ENCODE results near the gene TCF7L2.

TCF7L2 gene

DNA sequence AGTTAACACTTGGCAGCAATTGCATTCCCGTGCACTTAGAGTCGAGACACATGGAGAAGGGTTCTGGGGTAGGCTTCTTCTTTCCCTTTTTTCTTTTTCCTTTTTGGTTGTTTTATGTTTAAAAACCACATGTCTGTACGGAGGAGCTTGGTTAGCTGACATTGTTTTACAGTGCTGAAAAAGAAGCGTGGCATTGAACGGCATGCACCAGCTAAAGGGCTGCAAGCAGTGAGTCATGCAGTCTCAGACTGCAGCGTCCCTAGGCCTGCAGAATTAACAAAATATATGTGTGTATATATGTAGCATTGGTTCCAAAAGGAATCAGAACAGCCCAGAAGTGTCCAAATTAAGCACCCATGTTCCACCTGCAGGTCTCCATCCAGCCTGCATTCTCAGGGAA, 211.0 kb downstream of the TCF7L2 start:
- no peak for DNase-seq

DNA sequence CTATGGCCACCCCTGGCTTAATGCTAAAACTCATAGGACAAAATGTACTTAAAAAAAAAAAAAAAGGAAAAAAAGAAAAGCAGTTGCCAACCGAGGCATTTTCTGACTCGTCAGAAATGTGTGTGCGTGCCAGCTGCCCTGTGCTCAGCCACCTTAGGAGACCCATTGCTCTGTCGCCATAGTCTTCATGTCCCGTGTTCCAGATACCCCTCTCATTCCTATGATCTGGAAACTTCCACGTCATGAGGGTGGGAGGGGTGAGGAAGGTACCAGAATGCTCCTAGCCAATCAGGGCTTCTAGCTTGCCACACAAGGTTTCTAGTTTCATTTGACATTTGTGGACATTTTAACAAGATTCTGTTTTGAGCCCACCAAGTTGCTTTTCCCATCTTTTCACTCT, 212.9 kb downstream of the TCF7L2 start:
- no peak for DNase-seq

GRCh38 chr10:113165673-113166072, 215.6 kb downstream of the TCF7L2 start:
- no peak for DNase-seq

- no peak for DNase-seq
Observed at GRCh38 chr10:113167702-113168101, 217.7 kb downstream of the TCF7L2 start.

DNA sequence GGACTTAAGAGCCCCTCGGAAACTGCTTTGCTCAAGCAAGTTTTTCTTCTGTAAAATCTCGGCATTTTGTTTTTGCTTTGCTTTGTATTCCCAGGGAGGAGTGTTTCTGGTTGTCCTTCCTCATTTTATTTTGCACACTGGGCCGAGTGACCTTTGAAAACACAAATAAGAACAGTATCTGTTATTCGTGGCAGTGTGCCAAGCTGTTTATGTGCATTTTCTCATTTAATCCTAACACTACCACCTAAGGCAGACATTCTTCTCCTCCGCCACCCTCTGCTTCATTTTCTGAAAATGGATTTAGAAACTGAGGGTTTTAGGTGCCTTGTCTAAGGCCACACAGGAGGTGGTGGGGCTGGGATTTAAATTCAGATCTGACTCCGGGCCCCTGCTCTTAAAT, 218.5 kb downstream of the TCF7L2 start:
- DNase-seq = no peak

DNA sequence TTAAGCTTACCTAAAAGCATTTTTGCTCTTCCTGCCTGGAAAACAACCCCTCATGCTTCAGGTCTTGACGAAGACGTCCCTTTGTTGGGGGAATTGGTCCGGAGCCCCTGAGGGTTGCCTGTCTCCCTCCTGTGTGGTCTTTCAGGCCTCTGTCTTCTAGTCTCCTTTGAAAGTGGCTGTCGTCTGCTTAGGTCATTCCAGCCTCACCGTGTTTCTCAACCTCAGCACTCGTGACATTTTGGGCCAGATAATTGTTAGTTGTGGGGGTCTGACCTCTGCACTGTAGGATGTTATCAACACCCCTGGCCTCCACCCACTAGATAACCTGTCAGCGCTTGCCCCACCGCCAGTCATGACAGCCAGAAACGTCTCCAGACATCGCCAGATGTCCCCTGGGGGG, 219.1 kb downstream of the TCF7L2 start:
- DNase-seq = no peak

- no peak for DNase-seq
Observed at GRCh38 chr10:113169853-113170460, 219.9 kb downstream of the TCF7L2 start.

DNA sequence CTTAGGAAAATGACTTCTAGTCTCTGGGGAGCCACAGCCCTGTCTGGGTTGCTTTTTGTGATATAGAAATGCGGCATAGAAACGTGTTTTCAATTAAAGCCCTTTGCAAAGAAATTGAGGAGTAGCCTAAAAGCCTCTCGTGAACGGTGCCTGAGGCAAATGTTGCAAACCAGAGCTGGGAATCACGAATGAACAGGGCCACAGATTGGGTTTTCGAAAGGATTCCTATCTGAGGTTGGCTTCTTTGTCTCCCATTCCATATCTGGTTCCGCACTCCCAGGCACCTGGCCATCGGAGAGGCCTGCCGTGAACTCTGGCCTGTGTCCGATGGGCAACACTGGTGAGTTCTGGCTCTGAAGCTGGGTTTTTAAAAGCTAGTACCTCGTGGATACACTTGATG, 221.6 kb downstream of the TCF7L2 start:
- no peak for DNase-seq

DNA sequence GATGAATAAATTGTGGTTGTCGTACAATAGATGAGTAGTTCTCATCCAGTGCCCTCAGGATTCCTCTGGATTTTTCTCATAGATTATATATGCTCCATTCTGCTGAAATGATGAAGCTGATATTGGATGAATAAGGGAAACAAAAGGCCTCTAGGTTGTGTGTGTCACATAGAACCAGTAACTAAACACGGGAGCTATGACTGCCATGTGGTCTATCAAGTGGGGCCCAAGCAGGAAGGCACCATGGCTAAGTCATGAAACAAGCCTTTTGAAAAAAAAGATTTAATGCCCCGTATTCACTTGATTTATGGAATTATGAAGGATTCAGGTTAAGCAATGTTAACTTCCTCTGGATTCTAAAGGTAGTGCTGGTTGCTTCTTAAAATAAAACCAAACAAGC, 225.1 kb downstream of the TCF7L2 start:
- DNase-seq = no peak

- no peak for DNase-seq
Observed at GRCh38 chr10:113175756-113176651, 226.0 kb downstream of the TCF7L2 start.

DNA sequence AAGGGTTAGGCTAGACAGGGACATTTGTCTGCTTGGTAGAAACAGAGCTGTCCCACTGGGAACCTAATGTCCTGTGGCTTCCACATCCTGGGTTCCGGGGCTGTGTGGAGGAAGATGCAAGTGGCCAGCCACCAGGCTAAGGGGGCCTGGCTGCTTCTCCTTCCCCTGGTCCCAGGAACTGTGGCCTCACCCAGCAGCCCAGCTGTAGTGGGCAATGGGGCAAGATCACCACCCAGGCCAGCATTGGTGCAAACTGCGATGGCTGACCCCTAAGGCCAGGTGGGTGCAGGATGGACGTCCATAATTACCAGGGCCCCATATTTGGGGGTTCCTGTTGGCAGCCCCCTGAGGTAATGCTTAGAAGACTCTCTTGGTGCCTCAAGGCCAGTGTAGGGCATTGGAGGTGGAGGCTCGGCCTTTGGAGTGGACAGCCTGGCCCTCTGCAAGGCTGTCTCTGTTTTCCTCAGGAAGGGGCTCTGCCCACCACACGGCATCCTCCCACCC, 226.7 kb downstream of the TCF7L2 start:
- DNase-seq = no peak

GRCh38 chr10:113177156-113177935, 227.3 kb downstream of the TCF7L2 start:
- no peak for DNase-seq

- no peak for DNase-seq
Observed at GRCh38 chr10:113177936-113178335, 227.9 kb downstream of the TCF7L2 start.

DNA sequence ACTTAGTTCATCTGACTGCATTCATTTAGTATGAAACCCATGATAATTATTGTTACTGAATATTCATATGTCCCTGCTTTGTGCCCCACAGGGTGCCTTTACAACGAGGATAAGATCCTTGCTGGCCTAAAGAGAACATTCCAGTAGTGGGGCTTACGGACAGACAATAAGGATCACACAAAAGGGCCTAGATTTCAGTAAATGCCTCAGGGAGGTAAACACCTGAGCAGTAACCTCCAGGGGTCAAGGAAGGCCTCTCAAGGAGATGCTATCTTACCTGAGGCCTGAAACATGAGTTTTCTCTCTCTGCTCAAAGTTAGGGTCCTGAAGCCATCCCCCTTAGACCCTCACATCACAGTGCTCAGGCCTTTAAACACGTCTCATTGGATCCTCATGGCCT, 228.7 kb downstream of the TCF7L2 start:
- no peak for DNase-seq

DNA sequence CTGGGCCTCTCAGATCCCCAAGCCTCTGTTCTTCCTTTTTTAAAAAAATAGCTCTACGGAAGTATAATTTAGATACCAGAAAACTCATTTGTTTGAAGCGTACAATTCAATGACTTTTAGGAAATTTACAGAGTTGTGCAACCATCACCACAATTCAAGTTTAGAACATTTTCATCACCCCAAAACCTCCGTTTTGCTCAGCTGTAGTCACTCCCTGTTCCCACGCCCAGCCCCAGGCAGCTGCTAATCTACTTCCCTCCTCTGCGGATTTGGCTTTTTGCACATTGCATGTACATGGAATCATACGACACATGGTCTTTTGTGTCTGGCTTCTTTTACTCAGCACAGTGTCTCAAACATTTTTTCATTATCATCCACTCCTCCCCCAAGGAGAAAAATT, 229.2 kb downstream of the TCF7L2 start:
- no peak for DNase-seq

DNA sequence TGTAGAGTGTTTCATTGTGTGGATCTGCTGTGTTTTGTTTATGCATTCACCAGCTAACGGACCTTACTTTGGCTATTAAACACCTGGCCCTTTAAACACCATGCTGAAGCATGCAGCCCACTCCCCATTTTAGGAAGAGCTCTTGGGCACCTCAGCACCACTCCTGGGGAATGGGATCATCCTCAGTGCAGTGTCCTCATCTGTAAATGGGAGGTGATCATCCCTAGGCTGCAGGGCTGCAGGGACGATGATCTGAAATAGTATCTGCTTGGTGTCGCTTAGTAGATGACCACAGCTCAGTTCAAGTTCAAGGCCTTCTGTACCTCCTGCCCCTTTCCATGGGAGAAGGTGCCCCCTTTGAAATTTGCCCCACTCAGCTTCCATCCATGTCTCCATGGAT, 229.9 kb downstream of the TCF7L2 start:
- DNase-seq = no peak

GRCh38 chr10:113180401-113181154, 230.5 kb downstream of the TCF7L2 start:
- no peak for DNase-seq

GRCh38 chr10:113182154-113182553, 232.1 kb downstream of the TCF7L2 start:
- no peak for DNase-seq

DNA sequence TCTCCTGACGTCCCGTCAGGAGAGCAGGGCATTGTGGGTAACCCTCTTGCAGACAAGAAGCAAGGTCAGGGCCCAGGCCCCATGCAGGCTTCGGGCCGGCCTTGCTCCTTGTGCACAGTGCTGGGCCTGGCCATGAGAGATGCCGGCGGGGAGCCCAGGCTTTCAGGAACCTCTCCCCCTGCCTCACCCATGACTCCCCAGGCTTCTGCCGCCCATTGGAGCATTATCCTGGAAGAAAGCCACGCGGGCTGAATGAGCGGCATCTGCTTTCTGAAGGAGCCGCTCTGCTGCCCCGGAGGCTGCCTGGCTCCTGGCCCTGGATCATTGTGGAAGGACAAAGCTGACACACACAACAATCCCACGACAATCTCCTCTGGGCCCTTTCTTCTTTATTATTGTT, 233.5 kb downstream of the TCF7L2 start:
- DNase-seq = no peak

DNA sequence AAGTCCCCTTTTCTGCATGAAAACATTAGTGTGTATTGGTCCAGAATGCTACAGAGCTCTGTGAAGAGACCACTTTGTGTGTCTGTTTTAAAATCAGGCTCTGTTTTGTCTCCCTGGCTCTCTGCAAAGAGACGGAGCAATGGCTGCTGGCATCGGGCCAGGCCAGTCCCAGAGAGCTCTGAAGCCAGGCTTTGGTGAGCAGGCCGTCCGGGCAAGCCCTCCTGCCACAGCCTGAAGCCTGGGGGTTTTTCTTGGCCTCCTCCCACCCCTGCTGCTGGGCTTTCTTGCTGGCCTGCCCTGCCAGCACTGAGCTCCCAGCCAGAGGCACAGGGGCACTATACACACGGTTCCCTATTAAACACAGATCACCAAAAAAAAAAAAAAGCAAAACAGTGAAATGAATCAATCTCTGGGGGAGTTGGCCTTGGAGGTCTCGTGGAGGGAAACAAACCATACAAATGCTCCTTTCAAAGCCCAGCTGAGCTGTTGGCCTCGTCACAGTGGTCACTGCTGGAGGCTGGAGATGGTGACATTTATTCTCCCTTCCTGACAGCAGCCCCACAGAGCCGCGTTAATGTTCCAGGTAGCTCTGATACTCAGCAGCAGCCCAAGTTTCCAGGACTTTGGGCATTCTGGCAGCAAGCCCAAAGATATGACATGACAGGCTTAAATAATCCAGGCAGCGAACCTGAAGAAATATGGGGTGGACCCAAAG, 237.2 kb downstream of the TCF7L2 start:
- DNase-seq = no peak

- DNase-seq = no peak
Observed at GRCh38 chr10:113199459-113199858, 249.4 kb downstream of the TCF7L2 start.

DNA sequence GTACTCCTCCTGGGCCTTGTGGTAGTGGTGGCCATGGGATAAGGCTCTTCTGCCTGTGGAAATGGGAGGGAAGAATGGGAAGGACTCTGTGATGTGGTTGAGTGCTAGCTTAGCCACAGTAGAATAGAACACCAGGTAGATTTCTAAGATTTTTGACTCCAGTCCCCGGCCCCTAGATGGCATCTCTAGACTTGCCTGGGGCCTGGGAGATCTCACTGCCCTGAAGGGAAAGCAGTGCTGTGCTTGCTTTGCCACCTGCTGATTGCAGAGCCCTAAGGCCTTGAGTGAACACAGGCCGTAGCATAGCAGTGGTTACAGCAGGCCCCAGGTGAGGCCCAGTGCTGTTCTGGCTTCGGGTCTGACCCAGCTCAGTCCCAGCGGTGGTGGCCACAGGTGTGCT, 252.0 kb downstream of the TCF7L2 start:
- DNase-seq = no peak

Measured in NCI-H1048 (cell line).